Measurements from ENCODE around the gene IGLL5. TPM values are rescaled to one million over a fixed set of nuclear protein-coding genes. Genes with fewer than 3 reads are reported as not detected.

The IGLL5 gene
- total RNA-seq, 4 donors from 2014 or later, result 1.8 to 15.7 TPM; not detected in 2

DNA sequence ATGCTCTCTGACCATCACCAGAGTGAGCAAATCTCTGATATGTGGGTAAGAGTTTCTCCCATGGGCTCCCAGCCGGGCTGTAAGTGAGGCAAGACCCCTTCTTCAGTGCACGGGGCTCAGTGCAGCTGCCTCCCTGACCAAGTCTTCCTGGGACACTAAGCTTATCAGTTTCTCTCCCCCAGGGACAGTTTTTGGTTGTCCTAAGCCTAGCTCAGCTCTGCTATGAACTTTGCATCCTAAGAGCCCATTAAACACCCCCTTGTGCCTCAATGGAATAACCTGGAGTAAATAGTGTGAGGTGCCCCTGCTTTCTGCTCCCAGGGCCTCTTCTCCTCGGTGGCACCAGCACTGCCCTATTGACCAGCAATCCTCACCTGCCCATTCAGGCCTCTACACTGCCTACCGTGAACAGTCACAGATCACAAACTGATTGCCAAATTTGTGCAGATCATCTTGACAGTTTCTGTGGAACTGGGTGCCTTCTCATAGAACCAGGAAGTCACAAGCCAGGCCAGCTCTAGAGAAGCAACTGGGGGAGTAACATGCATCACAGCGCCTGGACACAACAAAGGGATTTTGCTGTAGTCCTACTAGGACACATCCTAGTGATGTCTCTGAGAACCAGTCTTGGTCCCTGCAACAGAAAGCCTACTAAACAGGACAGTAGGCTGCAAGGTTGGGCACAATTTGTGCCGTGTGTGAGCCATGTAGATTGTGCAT lies 19.5 kb upstream of the IGLL5 start:
- DNase-seq, result no peak
- Histone ChIP-seq H3K4me1 (peaks cover 0 to 15% of the 10 kb centered on the region in 2 donors), H3K9me3 (no peaks in the 10 kb centered on the region), H3K27ac (no peak overlapping the region), H3K36me3 (no peaks in the 10 kb centered on the region), H3K4me3 (replicated peaks in 1 of 3) (no peak overlapping the region), H3K27me3 (no peaks in the 10 kb centered on the region)
- 90 to 91% methylated on average over 4 to 6 of the region's 6 CpGs for WGBS, 2 donors
- TF ChIP-seq, protein P1, sequence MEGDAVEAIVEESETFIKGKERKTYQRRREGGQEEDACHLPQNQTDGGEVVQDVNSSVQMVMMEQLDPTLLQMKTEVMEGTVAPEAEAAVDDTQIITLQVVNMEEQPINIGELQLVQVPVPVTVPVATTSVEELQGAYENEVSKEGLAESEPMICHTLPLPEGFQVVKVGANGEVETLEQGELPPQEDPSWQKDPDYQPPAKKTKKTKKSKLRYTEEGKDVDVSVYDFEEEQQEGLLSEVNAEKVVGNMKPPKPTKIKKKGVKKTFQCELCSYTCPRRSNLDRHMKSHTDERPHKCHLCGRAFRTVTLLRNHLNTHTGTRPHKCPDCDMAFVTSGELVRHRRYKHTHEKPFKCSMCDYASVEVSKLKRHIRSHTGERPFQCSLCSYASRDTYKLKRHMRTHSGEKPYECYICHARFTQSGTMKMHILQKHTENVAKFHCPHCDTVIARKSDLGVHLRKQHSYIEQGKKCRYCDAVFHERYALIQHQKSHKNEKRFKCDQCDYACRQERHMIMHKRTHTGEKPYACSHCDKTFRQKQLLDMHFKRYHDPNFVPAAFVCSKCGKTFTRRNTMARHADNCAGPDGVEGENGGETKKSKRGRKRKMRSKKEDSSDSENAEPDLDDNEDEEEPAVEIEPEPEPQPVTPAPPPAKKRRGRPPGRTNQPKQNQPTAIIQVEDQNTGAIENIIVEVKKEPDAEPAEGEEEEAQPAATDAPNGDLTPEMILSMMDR (IDR thresholded peaks at IDR 0.05), result no peak
- no peak for TF ChIP-seq POLR2A (IDR thresholded peaks at IDR 0.05)
- intact Hi-C loops (cut with DNase I), result no loop called here

DNA sequence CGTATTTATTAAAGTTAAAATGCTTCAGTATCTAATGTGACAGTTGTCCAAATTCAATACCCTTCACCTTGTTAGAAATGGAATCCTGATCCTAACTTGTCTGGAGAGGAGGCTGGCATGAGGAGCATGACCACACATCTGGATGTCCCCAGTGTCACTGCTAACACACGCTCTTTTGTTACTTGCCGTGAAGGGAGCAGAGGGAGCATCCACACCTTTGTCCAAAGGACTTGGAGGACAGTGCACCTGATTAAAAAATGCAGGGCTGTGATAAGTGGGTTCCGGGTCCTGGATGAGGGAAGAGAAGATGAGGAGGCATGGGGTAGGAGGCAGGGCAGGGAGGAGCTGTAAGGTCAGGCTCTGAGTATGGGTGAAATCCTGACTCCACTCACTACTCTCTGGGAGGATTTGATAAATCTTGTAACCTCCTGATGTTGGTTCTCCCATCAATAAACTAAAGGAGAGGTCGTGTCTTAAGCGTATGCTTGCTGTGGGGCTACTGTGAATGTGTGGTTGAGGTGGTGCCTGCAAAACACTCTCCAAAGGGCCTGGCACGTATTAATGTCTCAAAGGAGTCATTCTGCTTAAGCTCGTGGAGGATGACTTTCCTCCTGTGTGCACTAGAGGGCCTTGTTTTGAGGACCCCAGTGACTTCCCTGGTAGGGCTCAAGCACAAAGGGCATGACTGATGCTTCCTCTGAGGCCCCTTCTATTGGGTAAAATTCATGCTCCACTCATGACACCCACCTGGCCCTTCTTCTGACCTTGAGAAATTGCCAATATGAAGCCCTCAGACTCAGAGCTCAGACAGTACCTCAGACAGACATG lies 16.8 kb upstream of the IGLL5 start:
- no peak for DNase-seq
- Histone ChIP-seq H3K4me1 (peaks cover 0 to 7% of the 10 kb centered on the region in 2 donors), H3K27ac (no peak overlapping the region), H3K9me3 (no peaks in the 10 kb centered on the region), H3K27me3 (no peaks in the 10 kb centered on the region), H3K4me3 (replicated peaks in 1 of 3) (no peak overlapping the region), H3K36me3 (no peaks in the 10 kb centered on the region)
- TF ChIP-seq, protein P1 (IDR thresholded peaks at IDR 0.05), result no peak
- no peak for TF ChIP-seq POLR2A (IDR thresholded peaks at IDR 0.05)
- intact Hi-C loops (cut with DNase I), result no loop called here
- WGBS, 2 donors, result 63 to 70% methylated on average over 8 of the region's 8 CpGs

DNA sequence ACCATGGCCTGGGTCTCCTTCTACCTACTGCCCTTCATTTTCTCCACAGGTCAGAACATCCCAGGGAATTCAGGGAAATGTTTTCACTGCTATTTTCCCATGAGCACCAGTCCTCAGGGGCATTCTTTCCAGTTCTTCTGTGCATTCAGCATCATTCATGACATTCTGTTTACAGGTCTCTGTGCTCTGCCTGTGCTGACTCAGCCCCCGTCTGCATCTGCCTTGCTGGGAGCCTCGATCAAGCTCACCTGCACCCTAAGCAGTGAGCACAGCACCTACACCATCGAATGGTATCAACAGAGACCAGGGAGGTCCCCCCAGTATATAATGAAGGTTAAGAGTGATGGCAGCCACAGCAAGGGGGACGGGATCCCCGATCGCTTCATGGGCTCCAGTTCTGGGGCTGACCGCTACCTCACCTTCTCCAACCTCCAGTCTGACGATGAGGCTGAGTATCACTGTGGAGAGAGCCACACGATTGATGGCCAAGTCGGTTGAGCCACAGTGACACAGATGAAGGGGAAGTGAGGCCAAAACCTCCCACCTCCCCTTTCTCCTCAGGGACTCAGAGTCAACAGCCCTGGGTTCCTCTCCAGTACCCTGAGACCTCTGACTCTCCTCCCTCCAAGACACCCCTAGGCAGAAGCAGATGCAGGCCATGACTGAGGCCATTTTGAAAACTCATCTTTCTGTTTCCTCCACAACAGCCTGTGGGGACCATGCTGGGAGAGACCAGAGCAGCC lies 15.9 kb upstream of the IGLL5 start:
- no peak overlapping the region for H3K4me3 ChIP-seq (replicated peaks in 1 of 3)
- DNase-seq, result no peak
- no peaks in the 10 kb centered on the region for H3K36me3 ChIP-seq
- H3K27me3 ChIP-seq, result no peaks in the 10 kb centered on the region
- intact Hi-C loops (cut with DNase I), result no loop called here
- peaks cover 0 to under 1% of the 10 kb centered on the region in 2 donors for H3K4me1 ChIP-seq
- H3K27ac ChIP-seq, result no peak overlapping the region
- H3K9me3 ChIP-seq, result no peaks in the 10 kb centered on the region
- 93 to 97% methylated on average over 10 of the region's 10 CpGs for WGBS, 2 donors
- TF ChIP-seq POLR2A (IDR thresholded peaks at IDR 0.05), result no peak
- TF ChIP-seq, protein P1 (IDR thresholded peaks at IDR 0.05), result no peak

DNA sequence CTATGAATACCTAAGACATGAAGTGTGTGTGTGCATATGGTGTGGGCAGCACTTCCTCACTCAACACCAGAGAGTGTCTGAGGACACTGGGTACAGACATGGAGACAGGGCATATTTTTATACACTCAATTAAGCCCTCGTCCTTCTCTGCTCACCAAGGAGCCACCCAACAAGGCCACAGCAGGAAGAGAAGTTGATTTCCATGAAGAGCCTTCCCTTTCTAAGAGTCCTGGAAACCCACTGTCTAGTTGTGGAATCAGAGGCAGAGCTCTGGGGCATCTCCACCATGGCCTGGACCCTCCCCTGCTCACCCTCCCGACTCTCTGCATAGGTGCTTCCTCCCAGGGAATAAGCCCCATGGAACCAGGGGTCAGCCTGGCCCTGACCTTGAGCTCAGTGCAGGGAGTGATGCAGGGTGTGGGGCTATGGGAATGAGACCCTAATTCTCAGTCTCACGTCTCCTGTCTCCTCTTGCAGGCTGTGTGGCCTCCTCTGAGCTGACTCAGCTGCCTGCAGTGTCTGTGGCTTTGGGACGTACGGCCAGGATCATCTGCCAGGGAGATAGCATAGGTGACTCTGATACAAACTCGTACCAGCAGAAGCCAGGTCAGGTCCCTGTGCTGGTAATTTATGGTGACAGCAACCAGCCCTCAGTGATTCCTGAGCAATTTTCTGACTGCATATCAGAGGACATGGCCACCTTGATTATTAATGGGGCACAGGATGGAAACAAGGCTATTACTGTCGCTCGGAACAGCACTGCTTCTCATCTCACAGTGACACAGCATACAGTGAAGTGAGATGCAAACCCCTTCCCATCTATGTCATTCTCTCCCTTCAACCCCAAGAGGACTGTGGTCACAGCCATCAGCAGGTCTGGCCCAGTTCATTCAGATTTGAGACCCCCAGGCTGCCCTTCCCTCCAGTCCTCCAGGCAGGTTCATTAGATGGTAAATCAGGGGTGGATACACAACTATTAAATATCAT lies 14.6 kb upstream of the IGLL5 start:
- no peaks in the 10 kb centered on the region for H3K9me3 ChIP-seq
- no peaks in the 10 kb centered on the region for H3K36me3 ChIP-seq
- no peak overlapping the region for H3K4me3 ChIP-seq (replicated peaks in 1 of 3)
- WGBS, 2 donors, result 85 to 91% methylated on average over 8 of the region's 8 CpGs
- DNase-seq, result no peak
- intact Hi-C loops (cut with DNase I), result no loop called here
- H3K27ac ChIP-seq, result no peak overlapping the region
- TF ChIP-seq, protein P1 (IDR thresholded peaks at IDR 0.05), result no peak
- no peak for TF ChIP-seq POLR2A (IDR thresholded peaks at IDR 0.05)
- no peaks in the 10 kb centered on the region for H3K27me3 ChIP-seq
- H3K4me1 ChIP-seq, result no peaks in the 10 kb centered on the region

All from thyroid gland (tissue), 4 donors.